Esophagus squamous epithelium (tissue), 4 donors: ENCODE data around the gene FAM227A.

ENCODE experiments used
- POLR2A ChIP-seq, 4 donors: fragments of 450-650 bp; IDR thresholded peaks; one replicate each; pipeline ENCODE4 v1.6.1; 2017; ENCODE audit warnings: antibody characterized with exemption in 4 of 4, mild to moderate bottlenecking in 4 of 4, moderate library complexity in 3 of 4
- TF ChIP-seq, protein P1 (sequence below), 6 experiments: fragments of 450-650 bp in 4 of 6; fragments of 200-600 bp in 2 of 6; sonication (generic) in 2 of 6; IDR thresholded peaks; one replicate each; pipeline ENCODE4 v1.5.1; 2016 to 2019; ENCODE audit warnings: antibody characterized with exemption in 6 of 6, mild to moderate bottlenecking in 4 of 6, moderate library complexity in 4 of 6

DNA sequence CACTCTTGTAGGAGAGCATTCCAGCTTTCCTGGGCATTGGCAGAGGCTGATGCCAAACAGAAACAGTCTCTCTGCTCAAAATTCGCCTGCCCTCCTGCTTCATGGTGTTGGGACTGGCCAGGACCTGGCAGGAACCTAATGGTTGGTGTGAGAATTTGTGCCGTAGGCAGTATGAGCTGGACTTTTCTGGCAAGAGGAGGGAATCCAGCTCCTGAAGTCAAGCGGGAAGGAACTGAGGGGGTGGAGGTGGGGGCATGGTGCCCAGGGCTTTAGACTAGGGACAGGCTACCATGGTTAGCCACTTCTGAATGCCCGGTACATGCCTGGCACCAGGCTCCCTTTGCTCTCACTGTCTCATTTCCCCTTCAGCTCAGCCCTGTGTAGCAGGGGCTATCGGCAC, 18.7 kb upstream of the FAM227A start:
- TF ChIP-seq, protein P1, sequence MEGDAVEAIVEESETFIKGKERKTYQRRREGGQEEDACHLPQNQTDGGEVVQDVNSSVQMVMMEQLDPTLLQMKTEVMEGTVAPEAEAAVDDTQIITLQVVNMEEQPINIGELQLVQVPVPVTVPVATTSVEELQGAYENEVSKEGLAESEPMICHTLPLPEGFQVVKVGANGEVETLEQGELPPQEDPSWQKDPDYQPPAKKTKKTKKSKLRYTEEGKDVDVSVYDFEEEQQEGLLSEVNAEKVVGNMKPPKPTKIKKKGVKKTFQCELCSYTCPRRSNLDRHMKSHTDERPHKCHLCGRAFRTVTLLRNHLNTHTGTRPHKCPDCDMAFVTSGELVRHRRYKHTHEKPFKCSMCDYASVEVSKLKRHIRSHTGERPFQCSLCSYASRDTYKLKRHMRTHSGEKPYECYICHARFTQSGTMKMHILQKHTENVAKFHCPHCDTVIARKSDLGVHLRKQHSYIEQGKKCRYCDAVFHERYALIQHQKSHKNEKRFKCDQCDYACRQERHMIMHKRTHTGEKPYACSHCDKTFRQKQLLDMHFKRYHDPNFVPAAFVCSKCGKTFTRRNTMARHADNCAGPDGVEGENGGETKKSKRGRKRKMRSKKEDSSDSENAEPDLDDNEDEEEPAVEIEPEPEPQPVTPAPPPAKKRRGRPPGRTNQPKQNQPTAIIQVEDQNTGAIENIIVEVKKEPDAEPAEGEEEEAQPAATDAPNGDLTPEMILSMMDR (IDR thresholded peaks at IDR 0.05), result no peak
- TF ChIP-seq POLR2A (IDR thresholded peaks at IDR 0.05), result no peak
